Measurements from ENCODE around the gene RIT2. TPM values are rescaled to one million over a fixed set of nuclear protein-coding genes. Genes with fewer than 3 reads are reported as not detected.

Gene RIT2
- total RNA-seq, 2 donors from 2014 or later, result not detected

GRCh38 chr18:42712065-42712464 is 403.4 kb downstream of the RIT2 start:
- Mint-ChIP-seq H3K27ac (no peak overlapping the region), H3K4me3 (no peak overlapping the region), H3K27me3 (no peaks in the 10 kb centered on the region), H3K9me3 (peaks cover 3% of the 10 kb centered on the region), H3K36me3 (no peaks in the 10 kb centered on the region), H3K4me1 (ENCODE audit: low read depth in 2 of 2) (no peaks in the 10 kb centered on the region)
- ATAC-seq (no peak), DNase-seq (ENCODE audit: low spot score) (no peak)

GRCh38 chr18:42707080-42707479 is 408.4 kb downstream of the RIT2 start:
- no peak for DNase-seq (ENCODE audit: low spot score)
- no peak for ATAC-seq
- no peak overlapping the region for H3K27ac Mint-ChIP-seq
- H3K27me3 Mint-ChIP-seq, result no peaks in the 10 kb centered on the region
- no peaks in the 10 kb centered on the region for H3K4me1 Mint-ChIP-seq (ENCODE audit: low read depth in 2 of 2)
- no peak overlapping the region for H3K4me3 Mint-ChIP-seq
- no peaks in the 10 kb centered on the region for H3K36me3 Mint-ChIP-seq
- H3K9me3 Mint-ChIP-seq, result peaks cover 7% of the 10 kb centered on the region

- Mint-ChIP-seq H3K27me3 (no peaks in the 10 kb centered on the region), H3K4me3 (no peak overlapping the region), H3K9me3 (peaks cover 11% of the 10 kb centered on the region), H3K4me1 (ENCODE audit: low read depth in 2 of 2) (no peaks in the 10 kb centered on the region), H3K36me3 (no peaks in the 10 kb centered on the region), H3K27ac (no peak overlapping the region)
- ATAC-seq (no peak), DNase-seq (ENCODE audit: low spot score) (no peak)
Measured at GRCh38 chr18:42706618-42707017, 408.9 kb downstream of the RIT2 start.

- ATAC-seq (no peak), DNase-seq (ENCODE audit: low spot score) (no peak)
- no peak overlapping the region for H3K27ac Mint-ChIP-seq
- no peaks in the 10 kb centered on the region for H3K27me3 Mint-ChIP-seq
- no peak overlapping the region for H3K4me3 Mint-ChIP-seq
- H3K4me1 Mint-ChIP-seq (ENCODE audit: low read depth in 2 of 2), result no peaks in the 10 kb centered on the region
- H3K9me3 Mint-ChIP-seq, result peaks cover 11% of the 10 kb centered on the region
- no peaks in the 10 kb centered on the region for H3K36me3 Mint-ChIP-seq
Measured at GRCh38 chr18:42706029-42706608, 409.4 kb downstream of the RIT2 start.

Other genes starting within 250 kb of the RIT2 start
- not detected for gene SYT4, start 161.8 kb upstream of the RIT2 start, total RNA-seq